SK-N-SH treated with all-trans-retinoic acid at 6 μM for 48 hours (cell line): Measurements from ENCODE around the gene ARHGDIG.

Experiments used
- ARNTL ChIP-seq: fragments of 450-650 bp; formaldehyde crosslinking; IDR thresholded peaks from 2 replicates; pipeline ENCODE4 v1.5.0; 2020; ENCODE audit warnings: low read depth, mild to moderate bottlenecking, moderate library complexity, borderline replicate concordance
- ESRRG ChIP-seq: fragments of 250-450 bp; sonication (Bioruptor Pico); IDR thresholded peaks from 2 replicates; pipeline ENCODE4 v1.6.1; 2021; ENCODE audit warnings: mild to moderate bottlenecking
- GLIS3 ChIP-seq: fragments of 250-450 bp; sonication (Bioruptor Pico); IDR thresholded peaks from 2 replicates; pipeline ENCODE4 v1.5.0; 2020; ENCODE audit warnings: mild to moderate bottlenecking, moderate library complexity
- ISL1 ChIP-seq: fragments of 250-450 bp; sonication (Bioruptor Pico); IDR thresholded peaks from 2 replicates; pipeline ENCODE4 v2.1.2; 2022; ENCODE audit warnings: mild to moderate bottlenecking, moderate library complexity
- OSR1 ChIP-seq: fragments of 250-450 bp; sonication (Bioruptor Pico); IDR thresholded peaks from 2 replicates; pipeline ENCODE4 v1.8.0; 2022; ENCODE audit warnings: moderate library complexity, mild to moderate bottlenecking, inconsistent platforms
- PATZ1 ChIP-seq: fragments of 250-450 bp; sonication (Bioruptor Pico); IDR thresholded peaks from 2 replicates; pipeline ENCODE4 v1.8.0; 2020; ENCODE audit warnings: mild to moderate bottlenecking, moderate library complexity, borderline replicate concordance
- ZC3H10 ChIP-seq: fragments of 250-450 bp; sonication (Bioruptor Pico); IDR thresholded peaks from 2 replicates; pipeline ENCODE4 v1.5.1; 2021; ENCODE audit warnings: mild to moderate bottlenecking, moderate library complexity
- ZFP3 ChIP-seq: fragments of 250-450 bp; sonication (Bioruptor Pico); IDR thresholded peaks from 2 replicates; pipeline ENCODE4 v1.5.0; 2020; ENCODE audit warnings: mild to moderate bottlenecking, moderate library complexity
- ZNF8 ChIP-seq: fragments of 450-650 bp; formaldehyde crosslinking; IDR thresholded peaks from 2 replicates; pipeline ENCODE4 v1.5.0; 2020; ENCODE audit warnings: mild to moderate bottlenecking, moderate library complexity

DNA sequence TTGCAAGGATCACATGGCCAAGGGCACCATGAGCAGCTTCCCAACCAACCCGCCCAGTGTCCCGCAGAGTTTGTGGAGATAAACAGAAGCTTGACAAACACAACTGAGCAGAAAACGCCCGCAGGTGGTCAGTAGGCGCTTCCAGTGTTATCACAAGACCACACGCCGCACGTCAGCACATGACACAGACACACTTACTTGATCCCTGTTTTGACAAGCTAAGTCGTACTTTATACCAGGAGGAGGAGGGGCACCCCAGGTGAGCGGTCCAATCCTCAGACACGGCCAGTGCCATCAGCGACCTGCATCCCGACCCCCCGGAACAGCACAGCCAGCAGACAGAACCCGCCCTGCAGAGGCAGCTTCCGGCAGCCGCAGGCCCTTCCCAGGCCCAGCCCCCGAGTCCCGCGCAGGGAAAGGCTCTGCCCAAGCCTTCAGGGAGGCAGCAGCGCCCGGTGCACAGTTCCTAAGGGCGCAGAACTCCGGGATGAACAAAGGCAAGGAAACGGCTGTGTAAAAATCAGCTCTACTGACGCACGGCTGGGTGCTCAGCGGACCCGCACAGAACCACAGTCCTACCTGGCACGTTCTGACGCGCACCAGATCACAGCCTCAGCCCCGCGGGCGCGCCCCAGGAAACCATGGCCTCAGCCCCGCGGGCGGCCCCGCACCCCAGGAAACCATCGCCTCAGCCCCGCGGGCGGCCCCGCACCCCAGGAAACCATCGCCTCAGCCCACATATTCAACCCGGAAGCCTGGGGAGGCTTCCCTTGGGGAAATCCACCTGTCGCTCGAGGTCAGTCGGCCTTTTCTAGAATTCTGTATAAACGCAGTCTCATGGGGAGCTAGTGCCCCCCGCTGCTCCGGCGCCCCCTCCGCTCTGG, 44.3 kb downstream of the ARHGDIG start:
- TF ChIP-seq ZC3H10: no peak
- TF ChIP-seq ARNTL: no peak
- no peak for TF ChIP-seq ZNF8 (CRISPR knock-in tag)
- TF ChIP-seq ISL1 (CRISPR knock-in tag): no peak
- no peak for TF ChIP-seq GLIS3 (CRISPR knock-in tag)
- TF ChIP-seq ESRRG: no peak
- no peak for TF ChIP-seq PATZ1 (CRISPR knock-in tag)
- TF ChIP-seq ZFP3 (CRISPR knock-in tag): no peak
- TF ChIP-seq OSR1 (CRISPR knock-in tag): no peak
